HG03439 (cell line): ENCODE measurements around the gene SREK1IP1.

Source experiments
- ATAC-seq: cut with Tn5 transposase; IDR thresholded peaks from one replicate; pipeline ENCODE4 v1.9.1; 2021; ENCODE audit warnings: mild to moderate bottlenecking, moderate library complexity; ENCODE audit not compliant: unreplicated experiment

The SREK1IP1 gene

DNA sequence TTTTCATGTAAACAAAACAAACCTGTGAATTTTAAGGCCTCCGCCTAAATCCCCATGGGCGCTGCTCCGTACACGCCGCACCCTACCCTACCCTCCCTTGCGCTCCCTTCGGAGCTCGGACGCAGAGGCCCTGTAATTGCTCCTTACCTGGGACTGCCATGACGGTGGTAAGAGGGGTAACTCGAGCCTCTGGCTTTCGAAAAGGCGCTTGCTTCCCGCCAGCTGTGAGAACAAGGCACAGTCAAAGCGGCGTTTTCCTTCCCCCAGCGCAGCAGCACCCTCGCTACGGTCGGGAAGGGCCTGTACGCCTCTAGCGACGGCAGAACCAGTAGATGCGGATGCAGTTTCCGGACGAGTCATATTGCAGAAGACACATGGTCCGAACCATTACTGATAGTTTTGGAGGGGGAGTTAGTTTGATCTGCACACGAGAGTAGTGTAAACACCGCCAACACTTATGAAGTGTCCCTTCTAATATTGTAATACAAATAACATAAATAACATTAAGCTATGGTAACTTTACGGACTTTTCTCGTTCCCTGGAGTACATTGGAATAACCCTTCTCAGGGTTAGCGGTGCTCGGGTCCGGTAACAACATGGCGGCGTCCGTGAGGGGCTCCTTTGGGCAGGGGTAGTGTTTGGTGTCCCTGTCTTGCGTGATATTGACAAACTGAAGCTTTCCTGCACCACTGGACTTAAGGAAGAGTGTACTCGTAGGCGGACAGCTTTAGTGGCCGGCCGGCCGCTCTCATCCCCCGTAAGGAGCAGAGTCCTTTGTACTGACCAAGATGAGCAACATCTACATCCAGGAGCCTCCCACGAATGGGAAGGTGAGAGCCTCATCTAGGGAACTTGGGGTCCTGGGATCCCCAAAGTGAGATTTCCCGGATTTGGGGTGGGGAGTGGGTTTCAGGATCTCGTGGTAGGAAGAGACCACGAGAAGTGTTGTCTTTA, at the start of gene SREK1IP1, which contains the start of gene CWC27:
Gene SREK1IP1, minus strand, starts transcription at position 334 of the 955 bp plus-strand sequence. Its CDS starts 174 bp downstream, at position 160.
Gene CWC27, plus strand, starts transcription at position 573 of the 955 bp plus-strand sequence. Its CDS starts 217 bp downstream, at position 790.
- ATAC-seq = peak; percentile 98

DNA sequence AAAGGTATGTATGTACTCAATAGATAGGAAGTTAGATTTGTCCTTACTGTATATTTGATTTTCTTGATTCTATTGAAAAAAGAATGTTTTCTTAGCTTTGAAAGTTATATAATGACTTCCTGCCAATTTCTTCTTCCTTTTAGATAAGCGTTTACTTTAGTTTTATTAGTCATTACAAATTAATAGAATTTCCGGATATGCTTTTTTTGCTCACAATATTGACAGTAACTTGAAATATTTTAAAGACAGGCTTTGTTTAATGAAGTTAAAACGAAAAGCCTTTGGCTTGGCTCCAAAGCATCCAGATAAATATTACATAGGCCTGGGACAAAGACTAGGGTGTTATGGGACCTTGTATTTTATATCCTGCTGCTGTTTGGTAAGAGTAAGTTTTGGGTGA, 49.8 kb upstream of the SREK1IP1 start:
- ATAC-seq = no peak

DNA sequence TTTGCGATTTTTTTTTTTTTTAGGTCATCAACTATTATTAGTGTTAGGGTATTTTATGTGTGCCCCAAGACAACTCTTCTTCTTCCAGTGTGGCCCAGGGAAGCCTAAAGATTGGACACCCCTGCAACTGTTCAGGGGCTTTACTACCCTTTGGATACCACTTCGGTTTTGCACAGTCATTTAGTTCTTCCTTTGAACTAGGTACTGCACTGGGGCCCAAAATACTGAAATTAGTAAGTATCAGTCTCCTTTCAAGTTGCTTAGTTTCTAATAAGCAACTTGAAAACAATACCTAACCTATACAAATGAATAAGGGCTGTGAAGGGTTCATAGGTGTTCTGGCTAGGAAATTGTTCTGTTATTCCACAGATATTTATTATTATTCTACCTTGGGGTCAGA, 45.6 kb upstream of the SREK1IP1 start:
- ATAC-seq = peak; percentile 97

DNA sequence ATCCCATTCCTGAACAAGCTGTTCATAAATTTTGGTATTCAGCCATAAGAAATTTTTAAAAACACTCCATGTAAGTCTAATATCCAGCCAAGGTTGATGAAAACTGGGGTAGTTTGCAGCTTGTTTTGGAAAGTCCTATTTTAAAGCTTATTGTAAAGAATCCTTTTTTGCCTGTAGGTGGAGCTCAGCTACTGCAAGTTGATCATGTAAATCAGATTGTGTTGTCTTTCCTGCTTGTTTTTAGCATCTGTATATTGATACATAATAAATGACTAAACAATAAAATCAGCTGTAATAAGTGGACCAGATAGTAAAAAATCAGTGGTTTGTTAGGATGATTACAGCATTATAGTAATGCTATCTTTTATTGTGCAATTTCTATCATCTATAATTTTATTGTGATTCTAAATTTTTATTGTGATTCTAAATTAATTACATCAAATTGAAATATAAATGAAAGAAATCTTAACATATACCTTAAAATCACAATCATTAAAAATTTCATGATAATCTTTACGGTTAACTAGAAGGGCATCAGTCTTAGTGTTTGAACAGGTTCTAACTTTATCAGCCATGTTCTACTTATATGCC, 42.7 kb upstream of the SREK1IP1 start:
- no peak for ATAC-seq

DNA sequence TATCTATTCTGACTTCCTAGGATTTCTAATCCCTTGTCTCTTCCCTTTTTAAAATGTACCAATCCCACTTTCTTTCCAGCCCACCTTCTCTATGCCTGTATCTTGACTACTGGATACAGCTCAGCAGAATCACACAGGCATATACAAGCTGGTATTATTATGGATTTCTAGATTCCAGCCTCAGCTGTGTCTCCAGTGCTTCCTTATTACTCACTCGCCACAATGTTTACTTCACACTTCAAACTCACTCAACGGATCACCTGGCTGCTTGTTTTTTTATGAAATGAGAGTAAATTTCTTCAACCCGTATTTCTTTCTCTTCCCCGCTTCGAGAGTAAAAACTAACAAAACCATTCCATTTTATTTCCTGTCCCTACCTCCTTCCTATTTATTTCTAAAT, 39.0 kb upstream of the SREK1IP1 start:
- no peak for ATAC-seq

DNA sequence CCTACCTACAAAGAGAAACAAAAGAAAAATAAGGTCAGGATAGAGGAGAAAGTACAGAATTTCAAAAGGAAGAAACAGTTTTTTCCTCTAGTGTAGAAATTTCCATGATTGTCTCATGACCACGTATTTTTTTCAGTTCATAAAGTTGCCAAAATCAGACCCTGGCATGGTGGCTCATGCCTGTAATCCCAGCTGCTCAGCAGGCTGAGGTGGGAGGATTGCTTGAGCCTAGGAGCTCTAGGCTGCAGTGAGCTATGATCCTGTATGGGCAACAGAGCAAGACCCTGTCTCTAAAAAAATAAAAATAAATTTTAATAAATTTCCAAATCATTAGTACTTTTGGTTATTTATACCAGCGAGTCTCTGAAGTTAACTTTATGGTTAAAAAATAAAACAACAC, 38.0 kb upstream of the SREK1IP1 start:
- ATAC-seq = no peak

DNA sequence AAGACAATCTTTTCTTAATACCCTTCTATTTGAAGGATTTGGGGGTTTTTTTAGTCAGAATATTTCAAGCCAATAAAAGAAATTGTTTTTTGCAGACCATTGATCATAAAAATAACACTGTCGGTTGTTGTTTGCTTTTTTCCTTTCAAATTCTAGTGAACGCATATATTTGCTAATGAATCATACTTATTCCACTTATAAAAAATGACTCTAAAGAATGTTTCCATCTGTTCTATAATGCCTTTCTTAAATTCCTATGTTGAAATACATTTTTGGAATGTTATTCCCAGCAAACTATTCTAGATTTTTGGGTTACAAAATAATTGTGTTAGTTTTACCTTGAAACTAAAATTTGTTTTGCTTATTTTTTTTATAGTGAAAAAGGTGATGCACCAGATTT, 32.4 kb upstream of the SREK1IP1 start:
- ATAC-seq = no peak

DNA sequence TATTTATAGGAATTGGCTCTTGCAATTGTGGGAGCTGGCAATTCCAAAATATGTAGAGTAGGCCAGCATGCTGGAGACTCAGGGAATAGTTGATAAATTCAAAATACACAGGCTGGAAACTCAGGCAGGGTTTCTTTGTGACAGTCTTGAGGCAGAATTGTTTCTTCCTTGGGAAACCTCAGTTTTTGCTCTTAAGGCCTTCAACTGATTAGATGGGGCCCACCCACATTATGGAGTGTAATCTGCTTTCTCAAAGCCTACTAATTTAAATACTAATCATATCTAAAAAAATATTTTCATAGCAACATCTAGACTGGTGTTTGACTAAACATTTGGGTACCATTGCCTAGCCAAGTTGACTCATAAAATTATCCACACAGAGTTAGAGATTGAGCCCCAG, 27.8 kb upstream of the SREK1IP1 start:
- ATAC-seq = no peak

DNA sequence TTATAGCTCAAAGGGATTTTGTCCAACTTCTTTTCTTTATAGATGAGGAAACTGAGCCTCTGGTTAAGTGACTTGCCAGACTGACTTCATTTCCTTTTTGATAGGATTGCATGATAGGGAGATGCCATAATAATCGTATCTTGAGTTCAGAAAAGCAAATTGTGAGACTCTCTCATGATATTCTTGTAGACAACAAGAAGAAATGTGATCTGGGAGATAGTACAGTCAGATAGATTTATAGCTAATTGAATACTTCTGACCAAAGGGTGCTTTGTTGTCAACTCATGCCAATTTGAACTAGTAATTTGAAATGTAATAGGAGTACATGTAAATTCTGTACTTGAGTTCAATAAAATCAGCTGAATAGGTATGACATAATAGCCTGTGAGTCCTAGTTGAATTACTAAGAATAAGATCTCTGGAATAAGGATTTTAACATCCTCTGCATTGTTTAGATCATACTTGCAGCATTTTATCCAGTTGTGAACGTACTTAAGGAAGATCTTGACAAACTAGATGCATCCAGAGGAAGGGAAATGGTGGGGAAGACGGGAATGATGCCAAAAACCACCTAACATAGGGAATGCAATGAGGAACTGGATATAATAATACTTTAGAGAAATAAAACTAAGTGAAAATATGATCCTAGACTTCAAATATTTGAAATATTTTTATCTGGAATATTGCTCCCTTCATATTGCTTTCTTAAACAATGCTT, 25.7 kb upstream of the SREK1IP1 start:
- ATAC-seq = no peak

DNA sequence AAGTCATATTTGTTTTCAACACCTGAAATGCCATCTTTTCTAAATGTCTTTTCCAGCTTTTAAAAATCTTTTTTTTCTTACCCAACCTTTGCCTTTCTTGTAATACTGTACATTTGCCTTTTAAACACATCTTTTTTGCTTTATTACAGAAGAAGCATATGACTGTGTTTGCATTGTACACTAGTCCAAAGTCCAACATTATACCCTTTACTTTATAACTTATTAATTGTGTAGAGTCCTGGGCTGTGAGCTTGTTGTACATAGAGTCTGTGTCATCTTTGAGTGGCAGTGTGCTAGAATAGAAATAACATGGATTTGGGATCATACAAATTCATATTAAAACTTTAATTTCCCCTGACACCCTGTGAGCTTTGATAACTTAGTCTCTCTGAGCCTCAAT, 24.0 kb upstream of the SREK1IP1 start:
- ATAC-seq = no peak

DNA sequence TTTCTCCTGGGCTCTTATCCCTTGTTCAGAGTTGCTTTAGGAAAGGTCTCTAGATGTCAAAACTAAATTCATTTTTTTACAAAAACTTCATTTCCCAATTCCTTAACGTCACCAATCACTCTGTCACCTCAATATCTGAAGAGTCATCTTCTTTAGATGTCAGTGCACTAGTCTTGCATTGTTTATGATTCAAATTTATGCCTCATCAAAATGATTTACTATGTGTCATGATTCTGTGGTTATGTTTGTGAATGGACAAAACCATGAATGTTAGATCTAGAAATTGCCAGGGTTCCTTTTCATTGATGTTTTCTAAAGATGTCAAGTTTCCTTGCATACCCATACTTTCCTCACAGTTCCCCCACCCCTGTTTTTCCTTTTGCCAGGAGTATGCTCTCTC, 21.7 kb upstream of the SREK1IP1 start:
- no peak for ATAC-seq

DNA sequence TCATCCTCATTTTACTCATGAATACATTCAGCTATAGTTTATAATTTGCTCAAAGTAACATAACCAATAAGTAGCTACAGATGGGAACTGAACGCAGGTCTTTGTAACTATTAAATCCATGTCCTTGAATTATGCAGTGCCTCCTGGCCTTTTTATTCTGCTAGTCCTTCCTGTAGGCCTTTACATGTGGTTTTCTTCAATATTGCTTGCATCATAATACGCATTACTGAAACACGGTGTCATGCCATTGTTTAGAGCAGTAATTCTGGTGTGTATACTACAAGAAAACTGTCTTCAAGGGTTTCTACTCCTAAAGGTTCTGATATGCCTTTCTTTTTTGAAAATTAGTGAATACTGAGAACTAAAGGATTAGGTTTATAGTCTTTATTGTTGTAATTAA, 21.0 kb upstream of the SREK1IP1 start:
- no peak for ATAC-seq

DNA sequence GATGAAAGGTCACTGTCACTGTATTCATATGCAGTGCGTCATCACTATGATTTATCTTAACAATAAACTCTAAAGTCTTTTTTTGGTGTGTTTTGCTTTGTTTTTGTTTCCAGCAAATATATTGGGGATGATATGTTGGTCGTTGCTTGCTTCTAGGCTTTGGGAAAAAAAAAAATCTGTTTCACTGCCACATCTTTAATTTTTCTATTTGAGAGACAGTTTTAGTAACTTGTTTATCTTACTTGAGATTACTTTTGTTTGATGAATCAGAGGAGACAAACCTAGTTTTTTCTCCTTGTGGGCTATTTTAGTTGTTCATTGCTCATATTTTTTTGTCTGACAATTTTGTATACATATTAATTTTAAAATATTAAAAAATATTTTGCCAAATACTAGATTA, 19.7 kb upstream of the SREK1IP1 start:
- no peak for ATAC-seq

DNA sequence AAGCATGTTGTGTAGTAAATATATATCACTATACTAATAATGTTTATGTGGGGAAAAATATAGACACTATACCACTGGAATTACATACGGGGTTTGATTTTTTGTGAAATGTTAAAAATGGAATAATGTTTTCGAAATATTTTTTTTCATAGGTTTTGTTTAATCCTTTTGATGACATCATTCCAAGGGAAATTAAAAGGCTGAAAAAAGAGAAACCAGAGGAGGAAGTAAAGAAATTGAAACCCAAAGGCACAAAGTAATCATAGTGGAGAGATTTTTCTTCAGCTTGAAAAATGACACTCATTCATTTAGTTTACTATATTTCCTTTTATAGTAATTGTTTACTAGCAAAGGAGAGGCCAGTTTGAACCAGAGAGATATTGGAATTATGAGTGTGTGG, 17.9 kb upstream of the SREK1IP1 start:
- ATAC-seq = no peak

DNA sequence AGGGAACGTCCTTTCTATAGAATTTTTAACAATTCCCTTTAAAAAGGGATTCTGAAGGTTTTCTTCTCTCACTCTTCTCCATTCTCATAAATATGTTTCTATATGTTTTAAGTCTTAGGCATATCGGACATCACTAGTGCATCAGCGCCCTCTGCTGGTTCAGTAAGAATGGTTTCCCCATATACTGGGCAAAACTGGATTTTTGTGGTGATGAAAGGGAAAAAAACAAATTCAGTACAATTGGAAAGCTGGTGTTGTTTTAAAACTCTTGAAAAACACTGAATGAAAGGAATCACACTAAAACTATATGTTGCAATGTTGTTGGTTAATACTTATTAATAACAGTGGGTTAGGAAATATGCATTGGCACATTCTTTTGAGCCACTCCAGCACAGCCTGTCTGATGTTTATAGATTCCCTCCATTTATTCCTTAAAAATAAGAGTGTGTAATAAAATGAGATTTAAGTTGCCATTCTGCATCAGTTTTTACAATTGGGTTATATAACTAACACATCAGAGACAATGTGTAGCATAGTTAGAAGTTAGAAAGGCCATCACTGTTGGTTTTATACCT, 16.0 kb upstream of the SREK1IP1 start:
- peak; percentile 88 for ATAC-seq

DNA sequence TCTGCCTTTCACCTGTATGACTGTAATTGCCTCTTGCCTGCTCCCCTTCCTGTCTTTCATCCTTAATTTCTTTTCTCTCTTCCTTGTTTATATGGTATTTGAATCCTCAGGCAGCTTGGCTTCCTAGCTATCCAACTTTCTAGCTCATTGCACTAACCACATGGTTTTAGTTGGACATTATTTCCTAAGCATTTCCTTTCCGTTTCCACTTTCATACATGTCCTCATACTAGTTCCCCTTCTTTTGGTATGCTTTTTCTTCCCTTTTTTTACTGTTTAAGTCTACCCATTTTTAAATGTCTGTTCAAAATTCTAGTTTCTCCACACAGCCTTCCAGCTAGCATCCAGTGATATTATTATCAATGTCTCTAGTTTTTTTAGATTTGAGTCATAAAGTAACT, 6.8 kb upstream of the SREK1IP1 start:
- no peak for ATAC-seq

DNA sequence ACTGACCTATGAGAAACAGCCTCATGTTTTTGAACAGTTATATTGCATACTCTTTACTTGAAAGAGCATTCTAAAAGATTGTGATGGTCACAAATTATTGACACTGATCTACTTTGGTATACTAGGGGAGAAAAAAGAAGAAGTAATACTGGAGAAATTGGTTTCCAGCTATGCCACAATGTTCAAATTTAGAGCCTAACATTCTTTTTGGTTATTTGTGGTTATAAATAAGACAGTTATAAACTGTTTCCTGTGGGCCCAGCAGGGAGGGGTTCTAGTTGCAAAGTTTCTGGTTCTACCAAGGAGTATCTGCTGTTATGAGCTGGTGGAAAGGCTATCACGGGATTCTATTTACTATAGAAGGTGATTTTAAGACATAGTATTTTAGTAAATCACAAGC, 5.0 kb upstream of the SREK1IP1 start:
- peak; percentile 37 for ATAC-seq

DNA sequence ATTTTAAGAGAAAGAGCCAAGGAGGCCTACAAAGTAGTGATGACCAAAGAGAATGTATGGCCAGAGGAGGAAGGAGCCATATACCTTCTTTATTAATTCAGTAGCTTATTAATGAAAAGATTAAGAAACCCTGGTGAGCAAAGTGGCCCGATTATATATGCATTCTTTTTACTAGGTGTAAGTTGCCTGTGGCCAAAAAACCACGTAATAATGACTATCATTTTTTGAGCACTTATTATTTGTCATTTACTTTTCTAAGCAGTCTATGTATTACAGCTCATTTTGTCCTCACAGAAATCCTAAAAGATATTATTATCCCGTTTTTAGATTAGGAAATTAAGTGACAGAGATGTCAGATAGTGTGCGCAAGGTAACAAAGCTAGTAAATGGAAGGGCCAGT, 3.2 kb upstream of the SREK1IP1 start:
- ATAC-seq = no peak

DNA sequence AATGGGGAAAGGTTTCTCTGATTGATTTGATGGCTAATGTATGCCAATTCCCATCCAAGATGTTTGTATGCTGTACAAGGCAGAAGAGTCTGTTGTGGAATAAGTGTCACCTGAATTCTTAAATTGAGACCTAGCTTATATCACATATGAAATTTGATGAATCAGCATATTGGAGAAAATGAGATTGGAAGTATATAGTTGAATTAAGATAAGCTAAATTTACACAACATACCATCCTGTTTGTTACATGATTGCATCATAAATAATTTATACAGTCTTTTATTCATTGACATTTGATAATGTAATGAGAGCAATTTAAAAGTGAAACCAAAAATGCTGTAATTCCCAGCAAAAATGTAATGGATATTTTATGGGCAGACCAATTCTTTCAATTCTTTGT, 1.4 kb upstream of the SREK1IP1 start:
- ATAC-seq = no peak

DNA sequence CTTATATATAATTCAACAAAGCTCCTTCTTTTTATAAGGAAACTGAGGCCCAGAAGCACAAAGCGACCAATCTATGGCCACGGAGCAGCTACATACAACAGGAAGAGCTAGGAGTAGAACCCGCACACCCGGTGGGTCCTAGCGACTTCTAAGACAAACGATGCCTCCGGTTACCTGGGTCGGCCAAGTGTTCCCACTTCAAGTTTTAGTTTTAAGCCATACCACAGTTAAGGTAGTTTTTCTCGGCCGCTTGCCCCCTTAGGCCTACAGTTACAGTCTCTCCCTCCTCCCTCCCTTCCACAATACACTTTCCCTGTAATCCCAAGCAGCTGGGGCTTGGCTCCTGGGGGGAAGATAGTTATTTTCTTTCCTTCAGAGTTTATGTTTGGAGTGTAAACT, 533 bp downstream of the SREK1IP1 start:
- ATAC-seq = no peak

DNA sequence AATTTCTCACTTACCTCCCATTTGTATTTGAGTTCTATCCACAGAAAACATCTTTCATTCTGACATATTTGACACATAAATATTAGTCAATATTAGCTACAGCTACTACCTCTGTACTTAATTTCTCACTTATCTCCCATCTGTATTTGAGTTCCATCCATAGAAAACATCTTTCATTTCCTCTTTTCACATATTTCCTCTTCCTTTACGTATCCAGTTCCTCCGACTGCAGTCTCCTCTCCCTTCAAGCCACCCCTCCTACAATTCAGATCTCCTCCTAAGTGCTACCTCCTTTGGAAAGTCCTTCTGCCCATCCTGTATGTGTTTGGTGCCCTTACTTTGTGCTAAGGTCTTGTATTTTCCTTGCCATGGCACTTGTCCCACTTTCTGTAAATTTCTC, 1.6 kb downstream of the SREK1IP1 start:
- no peak for ATAC-seq
